ENCODE data around the gene SERPINB2. TPM values are rescaled to one million over a fixed set of nuclear protein-coding genes. Genes with fewer than 3 reads are reported as not detected.

Gene SERPINB2
- total RNA-seq, 4 donors from 2014 or later: 24.5 TPM; not detected in 3

- H3K27me3 ChIP-seq: no peaks in the 10 kb centered on the region
- intact Hi-C loops (cut with DNase I): no loop called here
- H3K4me3 ChIP-seq: no peak overlapping the region
- no peak overlapping the region for H3K27ac ChIP-seq (replicated peaks in 1 of 4)
- no peaks in the 10 kb centered on the region for H3K36me3 ChIP-seq
- no peaks in the 10 kb centered on the region for H3K9me3 ChIP-seq
- DNase-seq (ENCODE audit: extremely low spot score): no peak
- TF ChIP-seq EP300 (IDR thresholded peaks at IDR 0.05) (no peak), POLR2A (IDR thresholded peaks at IDR 0.05; ENCODE audit: low read depth) (no peak), POLR2AphosphoS5 (IDR thresholded peaks at IDR 0.05) (no peak)
- TF ChIP-seq, protein P1, sequence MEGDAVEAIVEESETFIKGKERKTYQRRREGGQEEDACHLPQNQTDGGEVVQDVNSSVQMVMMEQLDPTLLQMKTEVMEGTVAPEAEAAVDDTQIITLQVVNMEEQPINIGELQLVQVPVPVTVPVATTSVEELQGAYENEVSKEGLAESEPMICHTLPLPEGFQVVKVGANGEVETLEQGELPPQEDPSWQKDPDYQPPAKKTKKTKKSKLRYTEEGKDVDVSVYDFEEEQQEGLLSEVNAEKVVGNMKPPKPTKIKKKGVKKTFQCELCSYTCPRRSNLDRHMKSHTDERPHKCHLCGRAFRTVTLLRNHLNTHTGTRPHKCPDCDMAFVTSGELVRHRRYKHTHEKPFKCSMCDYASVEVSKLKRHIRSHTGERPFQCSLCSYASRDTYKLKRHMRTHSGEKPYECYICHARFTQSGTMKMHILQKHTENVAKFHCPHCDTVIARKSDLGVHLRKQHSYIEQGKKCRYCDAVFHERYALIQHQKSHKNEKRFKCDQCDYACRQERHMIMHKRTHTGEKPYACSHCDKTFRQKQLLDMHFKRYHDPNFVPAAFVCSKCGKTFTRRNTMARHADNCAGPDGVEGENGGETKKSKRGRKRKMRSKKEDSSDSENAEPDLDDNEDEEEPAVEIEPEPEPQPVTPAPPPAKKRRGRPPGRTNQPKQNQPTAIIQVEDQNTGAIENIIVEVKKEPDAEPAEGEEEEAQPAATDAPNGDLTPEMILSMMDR (IDR thresholded peaks at IDR 0.05): no peak
- WGBS: 67% methylated on average over 1 of the region's 1 CpG
- no peaks in the 10 kb centered on the region for H3K4me1 ChIP-seq
Measured at GRCh38 chr18:63871836-63872235, 15.7 kb upstream of the SERPINB2 start.

DNA sequence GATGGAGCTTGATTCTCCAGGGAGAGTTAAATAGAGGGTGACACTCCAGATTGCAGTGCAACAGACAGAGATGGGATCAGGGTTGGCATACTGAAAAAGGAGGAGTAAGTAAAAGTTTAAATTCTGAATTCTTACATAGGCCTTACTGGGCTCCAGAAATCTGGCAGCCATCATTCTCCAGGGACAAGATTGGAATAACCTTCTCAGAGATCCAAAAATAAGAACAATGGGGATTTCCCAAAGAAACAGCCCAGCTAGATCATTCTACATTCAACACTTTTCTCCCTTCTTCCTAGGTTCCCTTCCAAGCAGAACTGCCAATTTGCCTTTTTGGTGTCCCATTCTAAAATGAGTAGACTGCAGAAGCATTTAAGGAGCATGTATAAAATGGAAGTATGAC lies 14.9 kb upstream of the SERPINB2 start:
- TF ChIP-seq POLR2AphosphoS5 (IDR thresholded peaks at IDR 0.05): no peak
- Histone ChIP-seq H3K36me3 (no peaks in the 10 kb centered on the region), H3K27me3 (no peaks in the 10 kb centered on the region), H3K4me1 (no peaks in the 10 kb centered on the region), H3K27ac (replicated peaks in 1 of 4) (no peak overlapping the region), H3K4me3 (no peak overlapping the region), H3K9me3 (no peaks in the 10 kb centered on the region)
- no peak for DNase-seq (ENCODE audit: extremely low spot score)
- intact Hi-C loops (cut with DNase I): no loop called here

GRCh38 chr18:63878343-63878742 lies 9.2 kb upstream of the SERPINB2 start:
- no peaks in the 10 kb centered on the region for H3K27me3 ChIP-seq
- peaks cover 0 to 6% (median 2%) of the 10 kb centered on the region in 4 donors for H3K4me1 ChIP-seq
- intact Hi-C loops (cut with DNase I): no loop called here
- no peaks in the 10 kb centered on the region for H3K9me3 ChIP-seq
- WGBS: 64% methylated on average over 3 of the region's 3 CpGs
- no peaks in the 10 kb centered on the region for H3K36me3 ChIP-seq
- TF ChIP-seq, protein P1 (IDR thresholded peaks at IDR 0.05): no peak
- no peak for TF ChIP-seq POLR2A (IDR thresholded peaks at IDR 0.05; ENCODE audit: low read depth)
- no peak for TF ChIP-seq EP300 (IDR thresholded peaks at IDR 0.05)
- no peak for TF ChIP-seq POLR2AphosphoS5 (IDR thresholded peaks at IDR 0.05)
- no peak overlapping the region for H3K4me3 ChIP-seq
- no peak for DNase-seq (ENCODE audit: extremely low spot score)
- H3K27ac ChIP-seq (replicated peaks in 1 of 4): no peak overlapping the region

DNA sequence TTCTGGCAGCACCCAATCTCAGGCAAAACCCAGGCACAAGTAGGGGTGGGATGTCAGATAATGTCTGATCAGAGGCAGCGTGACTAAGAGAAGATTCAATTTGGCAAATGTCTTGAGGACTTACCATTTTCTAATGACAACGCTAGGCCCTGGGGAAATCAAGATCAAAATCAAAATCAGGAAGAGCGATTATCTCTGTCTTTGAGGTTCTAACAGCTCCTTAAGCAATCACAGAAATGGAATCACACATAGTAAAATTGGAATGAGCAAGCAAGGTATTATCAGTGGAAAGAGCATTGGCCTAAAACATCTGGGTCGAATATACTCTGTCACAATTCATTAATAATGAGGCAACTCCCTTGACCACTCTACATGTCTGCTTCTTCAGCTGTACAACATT lies 8.6 kb upstream of the SERPINB2 start:
- H3K9me3 ChIP-seq: no peaks in the 10 kb centered on the region
- 81% methylated on average over 4 of the region's 4 CpGs for WGBS
- no peak overlapping the region for H3K27ac ChIP-seq (replicated peaks in 1 of 4)
- H3K36me3 ChIP-seq: no peaks in the 10 kb centered on the region
- H3K4me1 ChIP-seq: peaks cover 0 to 6% (median 2%) of the 10 kb centered on the region in 4 donors
- TF ChIP-seq POLR2AphosphoS5 (IDR thresholded peaks at IDR 0.05) (no peak), POLR2A (IDR thresholded peaks at IDR 0.05; ENCODE audit: low read depth) (no peak), EP300 (IDR thresholded peaks at IDR 0.05) (no peak)
- TF ChIP-seq, protein P1 (IDR thresholded peaks at IDR 0.05): no peak
- H3K27me3 ChIP-seq: no peaks in the 10 kb centered on the region
- intact Hi-C loops (cut with DNase I): no loop called here
- H3K4me3 ChIP-seq: no peak overlapping the region
- DNase-seq (ENCODE audit: extremely low spot score): no peak

GRCh38 chr18:63879709-63880108 lies 7.8 kb upstream of the SERPINB2 start:
- no peak for TF ChIP-seq EP300 (IDR thresholded peaks at IDR 0.05)
- TF ChIP-seq POLR2AphosphoS5 (IDR thresholded peaks at IDR 0.05): no peak
- TF ChIP-seq POLR2A (IDR thresholded peaks at IDR 0.05; ENCODE audit: low read depth): no peak
- TF ChIP-seq, protein P1 (IDR thresholded peaks at IDR 0.05): no peak
- Histone ChIP-seq H3K27ac (replicated peaks in 1 of 4) (no peak overlapping the region), H3K4me3 (no peak overlapping the region), H3K9me3 (no peaks in the 10 kb centered on the region), H3K27me3 (no peaks in the 10 kb centered on the region), H3K36me3 (no peaks in the 10 kb centered on the region), H3K4me1 (peaks cover 0 to 6% (median 2%) of the 10 kb centered on the region in 4 donors)
- intact Hi-C loops (cut with DNase I): no loop called here
- 80% methylated on average over 2 of the region's 2 CpGs for WGBS
- DNase-seq (ENCODE audit: extremely low spot score): no peak
